Upper lobe of right lung (tissue), 1 donor: ENCODE measurements around the gene MGAT3. TPM values are rescaled to one million over a fixed set of nuclear protein-coding genes. Genes with fewer than 3 reads are reported as not detected.

Experiments used
- ATAC-seq: fragments of 200-7000 bp; cut with Tn5 transposase; one replicate; pipeline ENCODE4 v1.9.1; 2020; ENCODE audit warnings: mild to moderate bottlenecking, moderate library complexity
- DNase-seq: peaks from one replicate; pipeline ENCODE4 v3.0.0-alpha.2; 2020
- H3K27ac ChIP-seq: fragments of 200-600 bp; one replicate; pipeline ENCODE4 v1.8.0; 2022
- H3K27me3 ChIP-seq: fragments of 200-600 bp; one replicate; pipeline ENCODE4 v1.8.0; 2022; ENCODE audit warnings: mild to moderate bottlenecking
- H3K36me3 ChIP-seq: fragments of 200-600 bp; one replicate; pipeline ENCODE4 v1.8.0; 2022
- H3K4me1 ChIP-seq: fragments of 200-600 bp; one replicate; pipeline ENCODE4 v1.8.0; 2022
- H3K4me3 ChIP-seq: fragments of 200-600 bp; one replicate; pipeline ENCODE4 v1.8.0; 2022; ENCODE audit warnings: mild to moderate bottlenecking
- H3K9me3 ChIP-seq: fragments of 200-600 bp; one replicate; pipeline ENCODE4 v1.8.0; 2022
- intact Hi-C: fragments of 100-400 bp; cut with DNase I; formaldehyde crosslinking; loops from one replicate; pipeline ENCODE4 v1.11.0; 2022
- total RNA-seq: library from RNA; stranded (reverse); fragmentation: NEBNext Ultra II Directional; extraction: Animal tissue kit (Norgen Biotek cat#: 25700); gene quantifications from one replicate; pipeline ENCODE4 v1.2.1, GENCODE V29; 2021
- TF ChIP-seq, protein P1 (sequence below): fragments of 200-600 bp; IDR thresholded peaks from one replicate; pipeline ENCODE4 v1.8.0; 2022; ENCODE audit warnings: antibody characterized with exemption
- donor health status: DM: no; HTN: yes; CAD: no; lungs with severe emphysema.

The MGAT3 gene
- total RNA-seq, 1 donor from 2014 or later, result 34.8 TPM

GRCh38 chr22:39481054-39481453 is 24.2 kb downstream of the MGAT3 start:
- TF ChIP-seq, protein P1, sequence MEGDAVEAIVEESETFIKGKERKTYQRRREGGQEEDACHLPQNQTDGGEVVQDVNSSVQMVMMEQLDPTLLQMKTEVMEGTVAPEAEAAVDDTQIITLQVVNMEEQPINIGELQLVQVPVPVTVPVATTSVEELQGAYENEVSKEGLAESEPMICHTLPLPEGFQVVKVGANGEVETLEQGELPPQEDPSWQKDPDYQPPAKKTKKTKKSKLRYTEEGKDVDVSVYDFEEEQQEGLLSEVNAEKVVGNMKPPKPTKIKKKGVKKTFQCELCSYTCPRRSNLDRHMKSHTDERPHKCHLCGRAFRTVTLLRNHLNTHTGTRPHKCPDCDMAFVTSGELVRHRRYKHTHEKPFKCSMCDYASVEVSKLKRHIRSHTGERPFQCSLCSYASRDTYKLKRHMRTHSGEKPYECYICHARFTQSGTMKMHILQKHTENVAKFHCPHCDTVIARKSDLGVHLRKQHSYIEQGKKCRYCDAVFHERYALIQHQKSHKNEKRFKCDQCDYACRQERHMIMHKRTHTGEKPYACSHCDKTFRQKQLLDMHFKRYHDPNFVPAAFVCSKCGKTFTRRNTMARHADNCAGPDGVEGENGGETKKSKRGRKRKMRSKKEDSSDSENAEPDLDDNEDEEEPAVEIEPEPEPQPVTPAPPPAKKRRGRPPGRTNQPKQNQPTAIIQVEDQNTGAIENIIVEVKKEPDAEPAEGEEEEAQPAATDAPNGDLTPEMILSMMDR, result no peak

GRCh38 chr22:39481595-39481994 is 24.8 kb downstream of the MGAT3 start:
- no peaks in the 10 kb centered on the region for H3K9me3 ChIP-seq
- intact Hi-C loops, result no loop called here
- DNase-seq (no peak), ATAC-seq (no peak)
- H3K27me3 ChIP-seq, result no peaks in the 10 kb centered on the region
- no peak overlapping the region for H3K4me3 ChIP-seq
- no peak overlapping the region for H3K27ac ChIP-seq
- H3K4me1 ChIP-seq, result no peaks in the 10 kb centered on the region
- TF ChIP-seq, protein P1, result no peak
- H3K36me3 ChIP-seq, result no peaks in the 10 kb centered on the region

More at GRCh38 chr22:39481054-39481453, 24.2 kb downstream of the MGAT3 start:
- no peaks in the 10 kb centered on the region for H3K27me3 ChIP-seq
- H3K36me3 ChIP-seq, result no peaks in the 10 kb centered on the region
- ATAC-seq, result no peak
- DNase-seq, result no peak
- H3K9me3 ChIP-seq, result no peaks in the 10 kb centered on the region
- no peaks in the 10 kb centered on the region for H3K4me1 ChIP-seq
- no peak overlapping the region for H3K4me3 ChIP-seq
- intact Hi-C loops, result no loop called here
- H3K27ac ChIP-seq, result no peak overlapping the region

GRCh38 chr22:39482768-39483167 is 26.0 kb downstream of the MGAT3 start:
- Histone ChIP-seq H3K27ac (no peak overlapping the region), H3K4me3 (no peak overlapping the region), H3K9me3 (no peaks in the 10 kb centered on the region), H3K27me3 (no peaks in the 10 kb centered on the region), H3K4me1 (no peaks in the 10 kb centered on the region), H3K36me3 (no peaks in the 10 kb centered on the region)
- DNase-seq (no peak), ATAC-seq (no peak)
- intact Hi-C loops, result no loop called here
- TF ChIP-seq, protein P1, result no peak

GRCh38 chr22:39486951-39487825 is 30.4 kb downstream of the MGAT3 start:
- H3K27me3 ChIP-seq, result no peaks in the 10 kb centered on the region
- no peak overlapping the region for H3K27ac ChIP-seq
- no peaks in the 10 kb centered on the region for H3K9me3 ChIP-seq
- intact Hi-C loops, result no loop called here
- no peaks in the 10 kb centered on the region for H3K36me3 ChIP-seq
- H3K4me1 ChIP-seq, result peaks cover 3% of the 10 kb centered on the region
- no peak for ATAC-seq
- no peak overlapping the region for H3K4me3 ChIP-seq
- TF ChIP-seq, protein P1, result no peak
- peak; percentile 64 for DNase-seq

DNA sequence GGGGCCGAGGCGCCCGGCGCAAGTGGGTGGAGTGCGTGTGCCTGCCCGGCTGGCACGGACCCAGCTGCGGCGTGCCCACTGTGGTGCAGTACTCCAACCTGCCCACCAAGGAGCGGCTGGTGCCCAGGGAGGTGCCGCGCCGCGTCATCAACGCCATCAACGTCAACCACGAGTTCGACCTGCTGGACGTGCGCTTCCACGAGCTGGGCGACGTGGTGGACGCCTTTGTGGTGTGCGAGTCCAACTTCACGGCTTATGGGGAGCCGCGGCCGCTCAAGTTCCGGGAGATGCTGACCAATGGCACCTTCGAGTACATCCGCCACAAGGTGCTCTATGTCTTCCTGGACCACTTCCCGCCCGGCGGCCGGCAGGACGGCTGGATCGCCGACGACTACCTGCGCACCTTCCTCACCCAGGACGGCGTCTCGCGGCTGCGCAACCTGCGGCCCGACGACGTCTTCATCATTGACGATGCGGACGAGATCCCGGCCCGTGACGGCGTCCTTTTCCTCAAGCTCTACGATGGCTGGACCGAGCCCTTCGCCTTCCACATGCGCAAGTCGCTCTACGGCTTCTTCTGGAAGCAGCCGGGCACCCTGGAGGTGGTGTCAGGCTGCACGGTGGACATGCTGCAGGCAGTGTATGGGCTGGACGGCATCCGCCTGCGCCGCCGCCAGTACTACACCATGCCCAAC is 31.2 kb downstream of the MGAT3 start:
- Histone ChIP-seq H3K27ac (no peak overlapping the region), H3K36me3 (no peaks in the 10 kb centered on the region), H3K27me3 (no peaks in the 10 kb centered on the region), H3K9me3 (no peaks in the 10 kb centered on the region), H3K4me1 (peaks cover 3% of the 10 kb centered on the region), H3K4me3 (no peak overlapping the region)
- TF ChIP-seq, protein P1, result no peak
- intact Hi-C loops, result no loop called here
- peak; percentile 63 for DNase-seq
- ATAC-seq, result no peak
